NB4 (cell line): ENCODE data around the gene ASXL3.

ENCODE experiments used
- DNase-seq: peaks from one replicate; pipeline ENCODE4 v3.0.0; 2010; ENCODE audit warnings: low read depth
- H3K4me3 ChIP-seq: one replicate; pipeline ENCODE4 v1.5.1; 2011; ENCODE audit warnings: mild to moderate bottlenecking, low read depth, low read length, moderate library complexity
- CTCF ChIP-seq: IDR thresholded peaks from one replicate; pipeline ENCODE4 v1.5.1; 2012; ENCODE audit warnings: low read depth, low read length
- MYC ChIP-seq: IDR thresholded peaks from 2 replicates; pipeline ENCODE4 v1.6.1; 2011; ENCODE audit warnings: low read depth, low read length
- POLR2A ChIP-seq: IDR thresholded peaks from 2 replicates; pipeline ENCODE4 v1.6.1; 2011; ENCODE audit warnings: mild to moderate bottlenecking; ENCODE audit not compliant: insufficient read length; ENCODE audit errors: extremely low read depth
- TF ChIP-seq, protein P1 (sequence below): IDR thresholded peaks from 2 replicates; pipeline ENCODE4 v1.6.1; 2011; ENCODE audit warnings: low read depth, low read length

Gene ASXL3

DNA sequence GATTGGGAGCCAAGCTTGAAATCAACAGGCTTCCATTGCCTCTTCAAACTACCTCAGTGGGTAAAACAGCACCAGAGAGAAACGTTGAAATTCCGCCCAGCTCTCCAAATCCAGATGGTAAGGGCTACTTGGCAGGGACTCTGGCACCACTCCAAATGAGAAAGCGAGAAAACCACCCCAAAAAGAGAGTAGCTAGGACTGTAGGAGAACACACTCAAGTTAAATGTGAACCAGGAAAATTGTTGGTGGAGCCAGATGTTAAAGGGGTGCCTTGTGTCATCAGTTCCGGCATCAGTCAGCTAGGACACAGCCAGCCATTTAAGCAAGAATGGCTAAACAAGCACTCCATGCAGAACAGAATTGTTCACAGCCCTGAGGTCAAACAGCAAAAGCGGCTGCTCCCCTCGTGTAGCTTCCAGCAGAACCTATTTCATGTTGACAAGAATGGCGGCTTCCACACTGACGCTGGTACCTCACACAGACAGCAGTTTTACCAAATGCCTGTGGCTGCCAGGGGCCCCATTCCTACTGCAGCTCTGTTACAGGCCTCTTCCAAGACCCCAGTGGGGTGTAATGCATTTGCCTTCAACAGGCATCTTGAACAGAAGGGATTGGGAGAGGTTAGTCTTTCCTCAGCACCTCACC lies 167.3 kb downstream of the ASXL3 start:
- no peak overlapping the region for H3K4me3 ChIP-seq
- TF ChIP-seq, protein P1, sequence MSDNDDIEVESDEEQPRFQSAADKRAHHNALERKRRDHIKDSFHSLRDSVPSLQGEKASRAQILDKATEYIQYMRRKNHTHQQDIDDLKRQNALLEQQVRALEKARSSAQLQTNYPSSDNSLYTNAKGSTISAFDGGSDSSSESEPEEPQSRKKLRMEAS: no peak
- TF ChIP-seq CTCF (no peak), MYC (no peak), POLR2A (no peak)
- DNase-seq: no peak

- H3K4me3 ChIP-seq: no peak overlapping the region
- DNase-seq: no peak
- TF ChIP-seq POLR2A (no peak), MYC (no peak), CTCF (no peak)
- TF ChIP-seq, protein P1: no peak
Observed at GRCh38 chr18:33745871-33746545, 168.0 kb downstream of the ASXL3 start.

DNA sequence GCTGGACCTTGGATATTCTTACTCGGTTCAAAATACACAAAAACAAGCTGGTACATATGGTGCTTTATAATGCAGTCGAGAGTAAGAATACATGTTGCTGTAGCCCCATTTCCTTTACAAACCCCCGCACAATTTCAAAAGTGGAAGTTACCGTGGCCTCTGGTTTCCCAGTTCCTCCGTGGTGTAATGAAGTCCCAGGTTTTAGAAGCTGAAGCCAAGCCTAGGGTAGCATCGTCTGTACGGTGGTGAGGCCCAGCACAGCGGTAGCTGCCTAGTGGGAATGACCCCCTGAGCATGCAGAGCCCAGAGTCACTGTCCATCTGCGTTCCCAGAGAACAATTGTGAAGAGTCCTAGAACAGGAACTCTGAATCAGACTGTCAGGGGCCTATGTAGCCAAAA lies 171.8 kb downstream of the ASXL3 start:
- H3K4me3 ChIP-seq: no peak overlapping the region
- DNase-seq: peak; percentile 2
- no peak for TF ChIP-seq MYC
- TF ChIP-seq POLR2A: no peak
- TF ChIP-seq, protein P1: no peak
- TF ChIP-seq CTCF: no peak

DNA sequence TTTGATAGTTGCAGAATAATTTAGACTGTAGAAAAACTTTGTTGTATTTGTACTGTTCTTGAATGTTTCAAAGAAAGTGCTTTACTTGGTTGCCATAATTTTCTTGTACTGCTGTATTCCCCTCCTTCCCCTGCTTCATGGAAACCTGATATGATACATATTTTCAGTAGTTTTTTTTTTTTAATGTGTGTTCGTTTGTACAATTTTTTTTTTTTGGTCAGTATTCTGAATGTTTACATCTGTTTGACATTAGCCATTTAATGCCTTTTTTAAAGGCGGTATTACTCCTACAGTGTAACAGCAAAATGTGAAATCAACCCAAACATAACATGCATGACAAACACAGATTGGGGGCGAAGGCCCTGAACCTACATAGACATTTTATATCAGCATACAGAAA lies 172.3 kb downstream of the ASXL3 start:
- TF ChIP-seq, protein P1: no peak
- TF ChIP-seq CTCF (no peak), MYC (no peak), POLR2A (no peak)
- H3K4me3 ChIP-seq: no peak overlapping the region
- no peak for DNase-seq

DNA sequence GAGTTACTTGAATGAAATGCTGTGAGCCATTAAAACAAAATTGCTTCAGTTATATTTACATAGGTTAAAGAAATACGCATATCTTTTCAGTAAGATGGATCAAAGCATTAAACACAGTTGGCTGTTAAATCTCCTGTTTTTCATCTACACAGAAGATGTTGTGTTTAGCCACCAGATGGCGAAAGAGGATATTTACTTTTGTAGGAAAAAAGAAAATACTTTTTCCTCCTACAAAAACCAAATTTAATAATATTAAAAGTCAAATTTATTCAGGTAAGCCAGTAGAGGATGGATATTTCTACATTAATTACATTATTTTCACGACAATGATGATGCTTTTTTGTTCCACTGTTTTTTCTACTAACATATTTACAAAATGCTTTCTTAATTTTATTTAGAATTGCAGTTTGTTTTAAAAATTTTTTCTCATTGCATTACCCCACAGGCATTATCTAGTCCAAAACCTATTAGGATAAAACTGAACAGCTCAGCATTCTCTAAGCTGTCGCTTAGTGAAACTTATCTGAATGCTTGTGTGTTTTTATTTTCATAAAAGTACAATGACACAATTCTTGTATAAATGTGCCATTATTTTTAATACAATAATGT lies 173.7 kb downstream of the ASXL3 start:
- TF ChIP-seq POLR2A (no peak), MYC (no peak), CTCF (peak; percentile 31)
- H3K4me3 ChIP-seq: no peak overlapping the region
- peak; percentile 13 for DNase-seq
